IPS-18a (cell line): Measurements from ENCODE around the gene LDLRAD2.

Experiments used
- H3K27ac ChIP-seq: one replicate; pipeline ENCODE4 v1.5.1; 2013; ENCODE audit warnings: low read length
- H3K27me3 ChIP-seq: one replicate; pipeline ENCODE4 v1.6.1; 2013; ENCODE audit warnings: mild to moderate bottlenecking, low read length; ENCODE audit not compliant: control insufficient read depth, insufficient read depth
- H3K36me3 ChIP-seq: one replicate; pipeline ENCODE4 v1.6.1; 2013; ENCODE audit warnings: low read depth, low read length; ENCODE audit not compliant: control insufficient read depth
- H3K4me1 ChIP-seq: one replicate; pipeline ENCODE4 v1.6.1; 2013; ENCODE audit warnings: low read depth, low read length; ENCODE audit not compliant: control insufficient read depth
- H3K4me3 ChIP-seq: one replicate; pipeline ENCODE4 v1.5.1; 2013; ENCODE audit warnings: low read length
- H3K9ac ChIP-seq: one replicate; pipeline ENCODE4 v1.6.1; 2013; ENCODE audit warnings: mild to moderate bottlenecking, low read length, moderate library complexity
- H3K9me3 ChIP-seq: one replicate; pipeline ENCODE4 v1.6.1; 2013; ENCODE audit warnings: low read depth, low read length; ENCODE audit not compliant: control insufficient read depth

LDLRAD2 gene

GRCh38 chr1:21837476-21837875 lies 25.4 kb downstream of the LDLRAD2 start:
- no peak overlapping the region for H3K4me3 ChIP-seq
- H3K9me3 ChIP-seq, result no peaks in the 10 kb centered on the region
- H3K36me3 ChIP-seq, result peaks cover 51% of the 10 kb centered on the region
- H3K9ac ChIP-seq, result no peak overlapping the region
- no peaks in the 10 kb centered on the region for H3K27me3 ChIP-seq
- H3K27ac ChIP-seq, result no peak overlapping the region
- H3K4me1 ChIP-seq, result no peaks in the 10 kb centered on the region

- no peaks in the 10 kb centered on the region for H3K27me3 ChIP-seq
- H3K4me3 ChIP-seq, result no peak overlapping the region
- no peak overlapping the region for H3K27ac ChIP-seq
- H3K36me3 ChIP-seq, result peaks cover 46% of the 10 kb centered on the region
- no peaks in the 10 kb centered on the region for H3K9me3 ChIP-seq
- no peak overlapping the region for H3K9ac ChIP-seq
- no peaks in the 10 kb centered on the region for H3K4me1 ChIP-seq
Observed at GRCh38 chr1:21838359-21839157, 26.5 kb downstream of the LDLRAD2 start.

- Histone ChIP-seq H3K9me3 (no peaks in the 10 kb centered on the region), H3K27me3 (no peaks in the 10 kb centered on the region), H3K27ac (no peak overlapping the region), H3K36me3 (peaks cover 40% of the 10 kb centered on the region), H3K4me1 (no peaks in the 10 kb centered on the region), H3K4me3 (no peak overlapping the region), H3K9ac (no peak overlapping the region)
Observed at GRCh38 chr1:21839337-21840037, 27.4 kb downstream of the LDLRAD2 start.

DNA sequence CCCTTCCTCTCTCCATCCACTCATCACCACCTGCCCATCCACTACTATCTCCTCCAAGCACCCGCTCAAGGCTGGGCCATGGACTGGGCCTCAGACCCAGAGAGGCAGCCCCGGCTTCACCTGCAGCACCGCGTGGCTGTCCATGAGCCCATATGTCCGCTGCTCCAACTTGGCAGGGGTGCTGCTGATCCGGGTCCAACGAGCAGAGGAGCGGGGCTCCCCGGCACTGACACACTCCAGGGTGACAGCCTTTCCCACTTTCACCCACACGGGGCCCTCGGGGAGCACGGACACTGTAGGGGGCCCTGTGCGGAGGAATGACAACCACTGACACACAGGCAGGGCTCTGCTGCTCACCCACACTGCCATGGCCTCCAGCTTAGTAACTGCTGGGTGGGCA lies 28.9 kb downstream of the LDLRAD2 start:
- H3K9ac ChIP-seq, result no peak overlapping the region
- H3K4me3 ChIP-seq, result no peak overlapping the region
- no peaks in the 10 kb centered on the region for H3K9me3 ChIP-seq
- no peaks in the 10 kb centered on the region for H3K4me1 ChIP-seq
- H3K27ac ChIP-seq, result no peak overlapping the region
- H3K36me3 ChIP-seq, result peaks cover 33% of the 10 kb centered on the region
- no peaks in the 10 kb centered on the region for H3K27me3 ChIP-seq

DNA sequence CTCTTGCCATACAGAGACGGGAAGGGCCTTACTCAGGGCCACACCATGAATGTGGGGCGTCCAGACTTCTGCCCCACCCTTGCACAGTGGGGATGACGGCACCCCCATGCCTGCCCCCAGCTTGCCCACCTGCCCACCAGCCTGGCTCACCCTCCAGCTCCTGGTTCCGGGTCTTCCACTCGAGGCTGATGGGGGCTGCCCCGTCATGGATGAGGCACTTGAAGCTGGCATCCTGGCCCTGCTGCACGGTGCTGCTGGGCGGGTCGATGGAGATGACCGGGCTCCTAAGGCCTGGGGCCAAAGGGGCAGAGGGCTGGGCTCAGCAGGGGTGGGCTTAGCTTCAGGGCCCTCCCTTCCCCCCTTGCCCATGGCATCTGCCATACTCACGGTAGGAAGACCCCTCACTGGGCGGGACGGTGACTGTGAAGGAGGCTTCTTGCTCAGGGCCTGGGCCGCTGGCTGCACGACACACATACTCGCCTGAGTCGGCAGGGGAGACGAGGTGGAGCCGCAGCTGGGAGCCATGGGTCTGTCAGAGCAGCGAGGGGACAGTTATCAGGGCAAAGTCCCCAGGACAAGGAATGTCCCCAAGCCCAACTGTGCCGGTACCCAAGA lies 29.9 kb downstream of the LDLRAD2 start:
- Histone ChIP-seq H3K27ac (no peak overlapping the region), H3K36me3 (peaks cover 29% of the 10 kb centered on the region), H3K27me3 (no peaks in the 10 kb centered on the region), H3K9ac (no peak overlapping the region), H3K4me3 (no peak overlapping the region), H3K4me1 (no peaks in the 10 kb centered on the region), H3K9me3 (no peaks in the 10 kb centered on the region)

DNA sequence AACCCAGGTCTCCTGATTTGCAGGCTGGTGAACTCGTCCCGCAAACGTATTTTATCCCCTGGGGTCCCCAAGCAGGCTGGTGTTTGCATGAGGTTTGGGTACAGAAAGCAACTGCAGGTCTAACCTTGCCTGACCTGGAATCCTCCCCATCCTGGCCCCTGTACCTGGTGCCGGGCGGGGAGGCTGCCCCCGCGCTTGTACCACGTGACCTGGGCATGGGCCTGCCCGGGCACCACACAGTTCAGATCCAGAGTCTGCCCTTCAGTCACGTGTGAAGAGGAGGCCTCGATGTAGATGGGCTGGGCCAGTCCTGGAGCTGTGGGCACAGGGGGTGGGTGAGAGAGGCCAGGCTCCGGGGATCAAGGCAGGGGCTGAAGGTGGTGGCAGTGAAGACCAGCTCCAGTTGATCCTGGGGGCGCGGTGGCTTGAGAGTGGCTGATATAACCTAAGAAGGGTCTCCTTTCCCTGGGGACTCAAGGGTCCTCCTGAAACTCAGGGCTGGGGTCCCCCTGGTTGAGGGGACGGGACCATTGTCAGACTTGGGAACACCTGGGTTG lies 30.6 kb downstream of the LDLRAD2 start:
- H3K27ac ChIP-seq, result no peak overlapping the region
- H3K4me1 ChIP-seq, result no peaks in the 10 kb centered on the region
- H3K27me3 ChIP-seq, result no peaks in the 10 kb centered on the region
- peaks cover 32% of the 10 kb centered on the region for H3K36me3 ChIP-seq
- no peak overlapping the region for H3K4me3 ChIP-seq
- no peak overlapping the region for H3K9ac ChIP-seq
- H3K9me3 ChIP-seq, result no peaks in the 10 kb centered on the region

- H3K36me3 ChIP-seq, result peaks cover 33% of the 10 kb centered on the region
- no peaks in the 10 kb centered on the region for H3K27me3 ChIP-seq
- H3K4me1 ChIP-seq, result no peaks in the 10 kb centered on the region
- no peak overlapping the region for H3K27ac ChIP-seq
- H3K9me3 ChIP-seq, result no peaks in the 10 kb centered on the region
- H3K9ac ChIP-seq, result no peak overlapping the region
- no peak overlapping the region for H3K4me3 ChIP-seq
Observed at GRCh38 chr1:21843208-21843607, 31.1 kb downstream of the LDLRAD2 start.

- Histone ChIP-seq H3K9ac (no peak overlapping the region), H3K27ac (no peak overlapping the region), H3K4me3 (no peak overlapping the region), H3K27me3 (no peaks in the 10 kb centered on the region), H3K4me1 (no peaks in the 10 kb centered on the region), H3K36me3 (peaks cover 35% of the 10 kb centered on the region), H3K9me3 (no peaks in the 10 kb centered on the region)
Observed at GRCh38 chr1:21843996-21844395, 31.9 kb downstream of the LDLRAD2 start.

- H3K27ac ChIP-seq, result no peak overlapping the region
Observed at GRCh38 chr1:21845646-21846641, 33.9 kb downstream of the LDLRAD2 start.

DNA sequence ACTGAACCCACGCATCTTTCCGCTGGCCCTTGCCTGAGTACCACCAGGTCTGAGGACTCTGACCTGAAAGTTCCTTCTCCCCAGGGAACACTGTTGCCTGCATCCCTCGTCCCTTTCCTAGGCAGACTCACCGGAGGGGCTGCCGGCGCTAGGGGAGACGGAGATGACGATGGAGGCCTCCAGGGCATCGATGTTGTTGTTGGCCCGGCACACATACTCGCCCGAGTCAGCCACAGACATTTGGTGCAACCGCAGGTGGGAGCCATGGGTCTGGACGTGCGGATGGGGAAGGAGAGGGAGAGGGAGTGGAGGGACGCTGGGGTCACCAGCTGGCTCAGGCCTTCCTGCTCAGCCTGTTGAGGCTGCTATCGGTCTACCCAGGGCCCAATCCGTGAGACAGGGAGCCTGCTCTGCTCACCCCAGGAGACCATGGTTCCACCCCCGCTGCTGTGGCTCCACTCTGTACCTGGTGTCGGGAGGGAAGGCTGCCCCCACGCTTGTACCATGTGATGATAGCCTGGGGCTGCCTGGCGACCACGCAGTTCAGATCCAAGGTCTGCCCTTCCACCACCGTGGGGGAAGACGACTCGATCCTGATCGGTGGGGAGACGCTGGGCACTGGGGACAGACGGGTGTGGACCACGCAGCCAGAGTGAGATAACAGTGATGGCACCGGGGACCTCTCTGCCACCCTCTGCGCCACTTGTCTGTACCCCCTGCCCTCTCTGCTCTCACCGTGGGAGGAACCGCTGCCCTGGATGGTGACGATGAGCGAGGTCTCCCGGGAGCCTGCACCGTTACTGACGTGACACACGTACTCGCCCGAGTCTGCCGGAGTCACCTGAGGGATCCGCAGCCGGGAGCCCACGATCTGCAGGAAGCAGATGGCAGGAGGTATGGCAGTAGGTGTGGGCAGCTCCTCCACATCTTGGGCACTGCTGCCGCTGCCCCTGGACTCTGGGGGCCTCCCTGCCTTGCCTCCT lies 35.4 kb downstream of the LDLRAD2 start:
- Histone ChIP-seq H3K4me3 (no peak overlapping the region), H3K27ac (no peak overlapping the region), H3K9ac (no peak overlapping the region), H3K36me3 (peaks cover 38% of the 10 kb centered on the region), H3K4me1 (no peaks in the 10 kb centered on the region), H3K9me3 (no peaks in the 10 kb centered on the region), H3K27me3 (no peaks in the 10 kb centered on the region)

More at GRCh38 chr1:21845646-21846641, 33.9 kb downstream of the LDLRAD2 start:
- Histone ChIP-seq H3K4me1 (no peaks in the 10 kb centered on the region), H3K9me3 (no peaks in the 10 kb centered on the region), H3K4me3 (no peak overlapping the region), H3K27me3 (no peaks in the 10 kb centered on the region), H3K9ac (no peak overlapping the region), H3K36me3 (peaks cover 31% of the 10 kb centered on the region)
